H4 (cell line): Measurements from ENCODE around the gene KRTAP10-6. TPM values are rescaled to one million over a fixed set of nuclear protein-coding genes. Genes with fewer than 3 reads are reported as not detected.
"Not testable (repeated sequence)": the region's sequence is repeated elsewhere in the genome, so short reads cannot be mapped to it uniquely, and the experiment has no call there.

Experiments
- DNase-seq: peaks from one replicate; pipeline ENCODE4 v3.0.0-alpha.2; 2015; ENCODE audit warnings: low spot score
- total RNA-seq: library from RNA; depleted of rRNA; stranded (reverse); fragments of >200 nt; shearing (Covaris generic); gene quantifications from 2 replicates; pipeline ENCODE4 v1.2.3, GENCODE V29; 2014; rRNA removed

KRTAP10-6 gene
- total RNA-seq, 1 experiment from 2014 or later, result not detected

- DNase-seq, result no peak
These were observed 34.6 kb downstream of the KRTAP10-6 start for GRCh38 chr21:44557491-44558328.

DNA sequence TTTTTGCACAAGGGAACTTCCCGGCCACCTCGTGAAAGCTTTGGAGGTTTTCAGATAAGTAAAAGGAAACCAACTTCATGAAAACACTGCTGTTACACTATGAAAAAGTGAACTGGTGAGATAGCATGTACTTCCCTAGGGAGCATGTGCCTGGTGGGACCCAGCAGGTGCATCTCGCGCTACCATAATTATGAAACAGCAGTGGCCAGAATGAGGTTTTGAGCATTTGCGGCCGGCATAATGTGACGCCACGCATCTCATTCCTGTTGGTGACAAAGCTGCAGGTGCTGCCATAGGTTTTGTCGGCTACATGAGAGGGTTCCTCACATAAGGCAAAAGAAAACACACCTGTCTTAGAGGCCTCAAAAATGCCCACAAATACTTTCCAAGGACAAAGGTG is 35.4 kb downstream of the KRTAP10-6 start:
- DNase-seq, result no peak

- no peak for DNase-seq
These were observed 37.0 kb downstream of the KRTAP10-6 start for GRCh38 chr21:44555200-44555875.

- DNase-seq, result no peak
These were observed 39.6 kb downstream of the KRTAP10-6 start for GRCh38 chr21:44552681-44553080.

DNA sequence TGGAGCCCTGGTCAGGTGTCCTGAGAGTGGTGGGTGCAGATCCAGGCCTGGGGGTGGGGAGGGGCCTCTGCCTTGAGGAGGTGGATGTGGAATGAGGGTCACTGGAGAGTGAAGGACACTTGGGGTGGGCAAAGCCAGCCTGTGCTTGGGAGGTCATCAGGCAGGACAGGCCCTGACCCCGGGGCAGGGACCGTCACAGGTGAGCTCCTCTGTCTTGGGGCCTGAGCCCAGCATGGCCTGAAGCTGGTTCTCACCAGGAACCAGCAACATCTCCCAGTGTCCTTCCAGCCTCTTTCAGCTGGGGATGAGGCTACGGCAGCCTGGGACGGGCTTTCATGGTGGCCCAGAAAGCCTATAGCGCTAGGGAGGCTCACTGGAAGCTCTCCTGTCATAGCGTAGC is 40.2 kb downstream of the KRTAP10-6 start:
- no peak for DNase-seq

DNA sequence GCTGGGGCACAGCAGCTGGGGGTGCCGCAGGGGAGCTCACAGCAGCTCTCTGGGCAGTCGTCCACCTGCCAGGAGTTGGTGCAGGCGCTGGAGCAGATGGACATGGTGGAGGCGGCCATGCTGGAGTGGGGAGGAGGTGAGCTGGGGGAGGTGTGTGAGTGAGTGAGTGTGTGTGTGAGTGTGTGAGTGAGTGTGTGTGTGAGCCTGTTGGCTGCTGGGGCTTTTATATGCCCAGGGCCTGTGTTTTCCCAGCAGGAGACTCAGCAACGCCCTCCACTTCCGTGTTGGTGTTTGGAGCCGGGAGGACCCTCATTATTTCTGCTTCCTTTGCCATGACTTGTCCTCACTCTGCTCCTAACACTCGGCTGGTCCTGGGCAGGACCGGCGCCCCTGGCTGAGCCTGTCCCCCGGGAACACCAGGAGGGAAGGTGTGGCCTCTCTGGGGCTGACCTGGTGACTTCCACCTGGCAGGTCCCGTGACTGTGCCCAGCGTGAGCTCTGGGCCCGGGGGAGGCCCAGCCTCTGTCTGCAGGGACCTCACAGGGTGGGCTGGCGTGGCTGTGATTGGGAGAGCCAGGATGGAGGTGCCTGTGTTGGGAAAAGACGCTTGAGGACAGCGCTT is 40.9 kb downstream of the KRTAP10-6 start, which contains the start of gene KRTAP10-2:
Gene KRTAP10-2, minus strand, starts transcription at position 166 of the 622 bp plus-strand sequence. Its CDS starts 47 bp downstream, at position 119.
- no peak for DNase-seq

DNA sequence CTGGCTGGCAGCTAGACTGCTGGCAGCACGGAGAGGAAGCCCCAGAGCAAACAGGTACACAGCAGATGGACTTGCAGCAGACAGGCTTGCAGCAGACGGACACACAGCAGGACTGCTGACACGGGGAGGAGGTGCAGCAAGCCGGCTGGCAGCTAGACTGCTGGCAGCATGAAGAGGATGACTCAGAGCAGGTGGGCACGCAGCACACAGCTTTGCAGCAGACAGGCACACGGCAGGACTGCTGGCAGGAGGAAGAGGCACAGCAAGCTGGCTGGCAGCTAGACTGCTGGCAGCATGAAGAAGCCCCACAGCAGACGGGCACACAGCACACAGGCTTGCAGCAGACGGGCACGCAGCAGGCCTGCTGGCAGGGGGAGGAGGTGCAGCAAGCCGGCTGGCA is 41.5 kb downstream of the KRTAP10-6 start:
- DNase-seq, result no peak

GRCh38 chr21:44550285-44550684 is 42.0 kb downstream of the KRTAP10-6 start:
- not testable (repeated sequence) for DNase-seq

DNA sequence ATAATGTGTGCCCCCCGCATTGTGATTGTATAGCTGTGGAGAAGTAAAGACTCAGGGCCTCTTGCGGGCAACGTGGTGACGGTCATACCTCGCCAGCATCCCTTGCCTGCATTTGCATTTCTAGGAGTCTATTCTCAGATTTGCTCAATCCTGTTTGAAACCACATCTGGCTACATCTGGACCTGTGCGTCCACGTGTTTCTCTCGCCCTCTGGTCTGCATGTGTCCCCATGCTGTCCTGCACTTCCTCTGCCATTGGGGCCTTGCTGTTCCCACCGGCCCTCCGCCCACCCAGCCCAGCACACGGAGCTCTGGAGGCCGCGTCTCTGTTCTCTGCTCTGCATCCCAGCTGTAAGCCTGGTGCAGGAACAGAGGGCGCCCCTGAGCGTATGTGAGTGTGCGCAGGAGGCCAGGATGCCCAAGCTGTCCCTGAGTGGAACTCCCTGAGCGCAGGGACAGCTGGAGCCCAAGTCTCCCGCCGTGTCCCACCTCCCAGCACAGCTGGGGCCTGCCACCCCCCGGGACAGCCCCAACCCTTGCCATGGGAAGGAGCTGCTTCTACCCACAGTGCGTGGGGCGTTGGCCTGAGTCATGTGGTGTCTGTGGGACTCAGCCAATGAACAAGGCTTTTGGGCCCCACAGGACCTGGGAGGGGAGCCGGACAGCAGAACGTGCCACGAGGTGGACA is 42.6 kb downstream of the KRTAP10-6 start:
- no peak for DNase-seq

GRCh38 chr21:44548922-44549321 is 43.4 kb downstream of the KRTAP10-6 start:
- DNase-seq, result no peak

DNA sequence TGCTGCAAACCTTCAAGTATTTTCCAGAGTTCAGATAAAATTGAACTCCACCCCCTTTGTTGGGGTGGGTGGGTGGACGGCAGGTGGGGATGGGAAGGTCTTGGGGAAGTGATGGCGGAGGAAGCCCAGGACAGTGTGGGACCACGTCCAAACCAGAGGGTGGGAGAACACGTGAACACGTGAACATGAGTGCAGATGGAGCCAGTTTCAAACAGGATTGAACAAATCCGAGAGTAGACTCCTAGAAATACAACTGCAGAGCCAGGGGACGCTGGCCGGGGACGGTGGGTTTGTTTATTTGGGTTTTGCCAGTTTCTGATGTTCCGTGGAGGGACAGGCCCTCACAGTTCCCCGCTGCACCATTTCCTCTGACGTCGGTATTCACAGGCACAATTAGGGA is 43.9 kb downstream of the KRTAP10-6 start:
- DNase-seq, result no peak

GRCh38 chr21:44547656-44548331 is 44.5 kb downstream of the KRTAP10-6 start:
- no peak for DNase-seq

DNA sequence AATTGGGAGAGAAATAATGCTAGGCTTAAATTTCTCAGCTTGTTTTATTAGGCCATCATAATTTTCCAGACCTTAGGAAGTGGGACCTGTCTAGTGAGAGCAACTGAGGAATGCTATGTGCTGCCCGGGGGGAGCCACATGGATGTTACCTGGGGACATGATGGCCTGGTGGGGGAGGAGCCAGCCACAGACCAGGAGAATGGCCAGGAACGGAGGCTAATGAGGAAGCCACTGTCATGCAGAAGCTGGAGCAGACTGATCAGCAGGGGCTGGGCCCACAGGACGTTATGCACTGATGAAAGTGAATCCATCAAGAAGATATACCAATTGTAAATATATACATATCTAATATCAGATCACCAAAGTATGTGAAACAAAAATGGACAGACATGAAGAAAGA is 47.7 kb downstream of the KRTAP10-6 start:
- DNase-seq, result no peak

GRCh38 chr21:44542716-44543115 is 49.6 kb downstream of the KRTAP10-6 start:
- no peak for DNase-seq

Other genes starting within 250 kb of the KRTAP10-6 start
- gene TRPM2, start 238.9 kb downstream of the KRTAP10-6 start, total RNA-seq, result 0.76 and 0.89 TPM in 2 replicates
- 0.37 and 0.52 TPM in 2 replicates for gene LRRC3, start 137.0 kb downstream of the KRTAP10-6 start, total RNA-seq
- gene KRTAP10-1, start 52.3 kb downstream of the KRTAP10-6 start, total RNA-seq, result not detected in 2 replicates
- not detected in 2 replicates for gene KRTAP10-2, start 41.0 kb downstream of the KRTAP10-6 start, total RNA-seq
- gene KRTAP10-3, start 33.7 kb downstream of the KRTAP10-6 start, total RNA-seq, result not detected in 2 replicates
- not detected in 2 replicates for gene KRTAP10-4, start 18.8 kb downstream of the KRTAP10-6 start, total RNA-seq
- not detected in 2 replicates for gene KRTAP10-5, start 11.9 kb downstream of the KRTAP10-6 start, total RNA-seq
- gene KRTAP10-7, start 8.1 kb upstream of the KRTAP10-6 start, total RNA-seq, result not detected in 2 replicates
- gene KRTAP10-8, start 19.6 kb upstream of the KRTAP10-6 start, total RNA-seq, result not detected in 2 replicates
- gene KRTAP10-9, start 34.6 kb upstream of the KRTAP10-6 start, total RNA-seq, result not detected in 2 replicates
- gene KRTAP10-10, start 44.9 kb upstream of the KRTAP10-6 start, total RNA-seq, result not detected in 2 replicates
- not detected in 2 replicates for gene KRTAP10-11, start 53.9 kb upstream of the KRTAP10-6 start, total RNA-seq
- gene KRTAP12-4, start 62.2 kb upstream of the KRTAP10-6 start, total RNA-seq, result not detected in 2 replicates
- not detected in 2 replicates for gene KRTAP12-3, start 65.4 kb upstream of the KRTAP10-6 start, total RNA-seq
- not detected in 2 replicates for gene KRTAP12-2, start 74.4 kb upstream of the KRTAP10-6 start, total RNA-seq
- gene KRTAP12-1, start 89.7 kb upstream of the KRTAP10-6 start, total RNA-seq, result not detected in 2 replicates
- gene KRTAP10-12, start 104.7 kb upstream of the KRTAP10-6 start, total RNA-seq, result not detected in 2 replicates
- gene TSPEAR, start 119.1 kb upstream of the KRTAP10-6 start, total RNA-seq, result 0.08 TPM in 1 of 2 replicates, not detected in the other
- 55.6 and 68.9 TPM in 2 replicates for gene UBE2G2, start 209.3 kb upstream of the KRTAP10-6 start, total RNA-seq
- gene SUMO3, start 225.6 kb upstream of the KRTAP10-6 start, total RNA-seq, result 155 and 177 TPM in 2 replicates